ENCODE data around the gene USP49.
A peak's percentile ranks its signal among the peaks of the same experiment; 100 is the strongest.

USP49 gene

DNA sequence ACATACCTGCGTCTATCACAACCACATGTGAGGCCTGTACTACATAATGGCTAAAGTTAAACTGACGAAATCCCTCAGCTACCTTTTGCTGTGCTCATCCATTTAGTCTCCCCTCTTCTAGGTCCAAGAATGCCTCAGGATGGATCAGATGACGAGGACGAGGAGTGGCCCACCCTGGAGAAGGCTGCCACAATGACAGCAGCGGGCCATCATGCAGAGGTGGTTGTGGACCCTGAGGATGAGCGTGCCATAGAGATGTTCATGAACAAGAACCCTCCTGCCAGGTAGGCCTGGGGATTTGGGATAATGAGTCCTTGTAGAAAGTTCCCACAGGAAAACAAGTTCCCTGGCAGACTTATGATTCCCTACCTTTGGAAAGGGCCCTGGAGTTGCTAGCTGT lies 32.1 kb upstream of the USP49 start:
- DNase-seq = no peak

DNA sequence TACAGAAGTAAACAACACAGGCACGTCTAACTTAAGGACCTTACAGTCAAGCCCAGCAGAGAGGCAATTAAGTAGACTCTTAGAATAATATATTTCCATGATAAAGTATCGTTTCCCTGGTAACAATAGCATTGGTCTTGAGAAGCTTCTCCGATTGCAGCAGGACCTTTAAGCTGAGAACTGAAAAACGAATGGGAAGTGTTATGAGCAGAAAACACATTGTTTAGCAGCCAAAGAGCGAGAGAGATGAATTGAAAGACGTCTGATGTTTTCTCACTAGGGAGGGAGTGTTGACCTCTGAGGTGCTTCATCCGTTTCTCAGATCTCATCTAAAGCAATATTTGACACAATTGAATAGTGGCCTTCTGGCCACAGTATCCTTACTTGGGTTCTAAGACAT lies 27.0 kb upstream of the USP49 start:
- DNase-seq = no peak

DNA sequence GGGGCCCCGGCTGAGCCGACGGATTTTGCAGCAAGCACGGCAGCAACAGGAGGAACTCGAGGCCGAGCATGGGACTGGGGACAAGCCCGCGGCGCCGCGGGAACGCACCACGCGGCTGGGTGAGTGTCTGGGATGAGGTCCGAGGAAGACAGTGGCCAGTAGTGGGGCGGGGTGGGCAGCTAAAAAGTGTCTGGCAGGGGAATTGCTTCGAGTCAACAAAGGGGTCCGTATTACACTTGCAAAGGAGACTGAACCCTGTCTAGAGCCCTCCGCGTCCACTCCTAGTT lies 26.5 kb upstream of the USP49 start:
- DNase-seq = no peak

DNA sequence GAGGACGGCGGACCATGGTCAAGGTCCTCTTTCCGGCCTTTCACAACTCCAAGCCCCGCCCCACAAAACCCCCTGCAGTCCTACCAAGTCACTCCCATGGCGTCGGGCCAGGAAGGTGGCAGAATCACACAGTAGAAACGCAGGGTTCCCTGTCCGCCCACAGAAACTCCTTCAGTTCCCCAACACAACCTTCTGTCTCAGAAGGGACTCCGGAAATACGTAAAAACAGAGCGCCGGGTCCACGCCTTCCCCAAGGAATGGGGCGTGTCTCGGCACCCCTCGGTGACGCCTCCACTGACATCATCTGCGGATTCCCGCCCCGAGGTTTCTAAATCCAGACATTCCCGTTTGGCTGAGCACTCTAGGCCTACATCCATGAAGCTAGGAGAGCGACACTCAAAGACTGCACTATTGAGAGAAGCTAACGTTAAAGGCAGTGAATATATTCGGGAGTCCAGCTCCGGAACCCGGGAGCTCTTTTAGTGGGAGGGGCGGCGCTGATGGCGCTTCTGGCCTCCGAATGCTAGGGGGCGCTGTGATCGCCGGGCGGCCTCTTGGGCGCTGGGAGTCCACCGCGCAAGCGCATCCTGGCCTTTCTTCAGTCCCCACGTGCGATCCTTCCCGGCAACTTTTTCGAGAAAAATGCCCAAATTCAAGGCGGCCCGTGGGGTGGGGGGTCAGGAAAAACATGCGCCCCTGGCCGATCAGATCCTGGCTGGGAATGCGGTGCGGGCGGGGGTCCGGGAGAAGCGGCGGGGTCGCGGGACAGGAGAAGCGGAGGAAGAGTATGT lies 25.9 kb upstream of the USP49 start, which contains the start of the genes BYSL and MED20:
BYSL (plus strand) TSS at position 579 of the 791 bp plus-strand sequence; CDS start at position 643, 64 bp downstream.
MED20 (minus strand) TSS at position 219 of the 791 bp plus-strand sequence; CDS start at position 98, 121 bp downstream.
- peak; percentile 91 for DNase-seq

DNA sequence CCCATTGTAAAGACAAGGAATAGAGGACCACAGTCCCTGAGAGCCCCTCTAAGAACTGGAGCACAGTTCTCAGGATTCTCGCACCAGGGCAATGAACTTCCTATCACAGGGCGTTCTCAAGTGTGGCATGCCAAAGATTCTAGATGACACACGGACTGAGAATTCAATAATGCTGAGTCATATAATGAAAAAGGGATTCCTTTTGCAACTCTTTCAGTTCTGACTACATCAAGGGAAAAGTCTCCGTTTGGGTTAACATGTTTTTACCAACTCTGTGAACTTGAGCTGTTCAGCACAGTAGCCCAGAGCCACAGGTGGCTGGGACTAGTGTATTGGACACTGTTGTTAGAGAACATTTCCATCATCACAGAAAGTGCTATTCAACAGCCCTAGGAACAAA lies 22.4 kb upstream of the USP49 start:
- DNase-seq = no peak

DNA sequence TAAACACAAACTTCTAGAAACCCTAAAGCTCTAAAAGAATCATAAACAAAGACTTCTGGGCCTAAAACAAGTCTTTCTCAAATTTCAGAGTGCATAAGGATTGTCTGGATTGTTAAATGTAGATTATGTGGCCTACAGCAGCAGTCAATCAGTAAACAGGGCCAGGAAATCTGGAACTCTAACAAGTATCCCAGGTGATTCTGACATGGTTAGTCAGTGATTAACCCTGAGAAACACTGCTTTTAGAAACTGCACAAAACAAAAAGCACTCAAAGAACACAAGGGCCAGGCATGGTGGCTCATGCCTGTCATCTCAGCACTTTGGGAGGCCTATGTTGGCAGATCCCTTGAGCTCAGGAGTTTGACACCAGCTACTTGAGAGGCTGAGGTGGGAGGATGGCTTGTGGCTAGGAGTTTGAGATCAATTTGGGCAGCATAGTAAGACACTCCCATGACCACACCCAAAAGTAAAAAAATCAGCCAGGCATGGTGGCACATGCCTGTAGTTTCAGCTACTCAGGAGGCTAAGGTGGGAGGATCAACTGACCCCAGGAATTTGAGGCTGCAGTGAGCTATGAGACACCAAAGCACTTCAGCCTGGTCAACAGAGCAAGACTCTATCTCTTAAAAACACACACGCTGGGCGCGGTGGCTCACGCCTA lies 19.8 kb upstream of the USP49 start:
- DNase-seq = no peak

DNA sequence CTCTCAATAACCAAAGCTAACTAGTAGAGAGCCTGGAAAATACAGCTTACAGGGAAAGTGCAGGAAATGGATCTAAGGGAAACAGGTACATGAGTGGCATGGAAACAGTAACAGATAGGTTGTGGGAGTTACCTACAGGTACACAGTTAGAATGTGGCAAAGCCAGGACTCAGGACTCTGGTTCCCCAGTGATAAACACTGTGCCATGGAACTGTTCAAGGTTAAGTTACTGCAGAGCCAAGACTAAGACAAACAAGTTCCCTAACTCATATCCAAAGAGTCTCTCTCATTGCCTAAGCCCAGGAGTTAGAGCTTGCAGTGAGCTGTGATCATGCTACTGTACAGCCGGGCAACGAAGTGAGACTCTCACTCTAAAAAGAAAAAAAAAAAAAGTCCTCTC lies 19.2 kb upstream of the USP49 start:
- DNase-seq = no peak

DNA sequence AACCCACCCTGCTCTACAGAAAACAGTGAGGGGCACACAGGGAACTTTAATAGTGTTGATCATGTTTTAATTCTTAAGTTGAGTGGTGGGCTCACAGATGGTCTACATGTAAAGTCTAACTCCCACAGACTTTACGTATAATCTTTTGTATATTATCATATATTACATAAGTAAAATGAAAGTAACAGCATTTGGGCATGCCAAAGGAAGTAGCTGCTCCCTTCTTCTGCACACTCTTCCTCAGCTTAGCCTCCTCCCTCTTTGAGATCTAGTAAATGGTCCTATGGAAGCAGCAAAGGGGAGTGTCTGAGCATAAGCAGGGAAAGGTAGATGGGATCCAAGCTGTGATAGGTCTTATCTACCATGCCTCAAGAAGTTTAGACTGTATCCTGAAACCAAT lies 14.6 kb upstream of the USP49 start:
- no peak for DNase-seq

DNA sequence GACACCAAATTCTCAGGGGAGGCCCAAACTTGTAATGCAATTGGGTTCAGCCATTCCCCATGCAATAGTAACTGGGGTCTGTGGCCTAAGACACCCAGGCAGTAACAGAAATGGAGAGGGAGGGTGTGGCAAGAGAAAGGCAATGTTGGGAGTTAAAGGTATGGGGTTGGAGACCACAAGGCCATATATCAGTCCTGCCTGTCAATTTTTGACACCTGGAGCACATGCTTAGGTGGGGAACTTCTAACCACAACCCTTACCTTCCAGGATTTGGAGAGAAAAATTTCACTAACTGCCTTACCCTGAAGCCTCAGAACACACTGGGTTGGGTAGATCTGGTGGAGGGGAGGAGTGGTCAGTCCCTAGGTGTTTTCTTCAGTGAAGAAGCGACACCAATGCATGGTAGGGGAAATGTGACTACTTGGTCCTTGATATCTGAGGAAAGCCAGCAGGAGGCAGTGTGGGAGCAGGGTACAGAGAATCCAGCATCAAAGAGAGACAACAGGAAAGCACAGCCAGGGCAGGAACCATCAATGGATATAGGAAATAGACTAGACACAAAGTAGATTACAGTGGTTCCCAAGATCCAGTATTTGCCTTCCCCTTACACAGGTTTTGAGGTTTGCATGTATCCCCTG lies 6.8 kb upstream of the USP49 start:
- DNase-seq = peak; percentile 62

DNA sequence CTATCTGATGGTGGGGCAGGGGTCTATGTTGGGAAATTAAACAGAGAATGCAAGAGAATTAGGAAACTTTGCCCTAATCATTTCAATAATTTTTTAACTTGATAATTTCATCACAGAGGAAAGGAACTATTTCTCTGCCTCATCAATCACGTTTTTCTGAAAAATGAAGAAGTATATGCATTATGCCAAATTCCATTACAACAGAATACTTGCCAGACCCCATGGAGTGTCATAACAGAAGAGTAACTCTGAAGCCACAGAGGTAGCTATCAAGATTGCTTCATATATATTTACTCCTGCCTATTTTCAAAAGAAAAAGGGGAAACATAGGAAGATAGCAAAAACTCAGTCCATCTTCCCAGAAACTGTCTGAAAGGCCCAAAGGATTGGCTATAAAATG lies 5.7 kb upstream of the USP49 start:
- no peak for DNase-seq

DNA sequence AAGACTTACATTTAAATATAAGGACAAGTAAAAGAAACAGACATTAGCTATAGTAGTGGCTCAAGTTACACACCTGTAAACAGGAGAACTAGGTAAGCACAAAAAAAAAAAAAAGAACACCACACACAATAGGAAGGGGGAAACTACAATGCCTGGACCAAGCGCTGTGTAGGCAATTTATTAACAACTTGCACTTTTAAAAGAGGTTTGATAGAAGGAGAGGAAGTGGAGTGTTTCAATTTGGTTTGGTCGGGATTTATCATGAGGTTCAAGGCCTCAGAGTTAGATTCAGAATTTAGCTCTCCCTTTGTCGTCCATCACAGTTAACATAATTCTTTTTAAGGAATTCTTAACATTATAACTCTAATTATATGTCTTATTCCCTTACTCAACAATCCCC lies 1.1 kb upstream of the USP49 start:
- no peak for DNase-seq

DNA sequence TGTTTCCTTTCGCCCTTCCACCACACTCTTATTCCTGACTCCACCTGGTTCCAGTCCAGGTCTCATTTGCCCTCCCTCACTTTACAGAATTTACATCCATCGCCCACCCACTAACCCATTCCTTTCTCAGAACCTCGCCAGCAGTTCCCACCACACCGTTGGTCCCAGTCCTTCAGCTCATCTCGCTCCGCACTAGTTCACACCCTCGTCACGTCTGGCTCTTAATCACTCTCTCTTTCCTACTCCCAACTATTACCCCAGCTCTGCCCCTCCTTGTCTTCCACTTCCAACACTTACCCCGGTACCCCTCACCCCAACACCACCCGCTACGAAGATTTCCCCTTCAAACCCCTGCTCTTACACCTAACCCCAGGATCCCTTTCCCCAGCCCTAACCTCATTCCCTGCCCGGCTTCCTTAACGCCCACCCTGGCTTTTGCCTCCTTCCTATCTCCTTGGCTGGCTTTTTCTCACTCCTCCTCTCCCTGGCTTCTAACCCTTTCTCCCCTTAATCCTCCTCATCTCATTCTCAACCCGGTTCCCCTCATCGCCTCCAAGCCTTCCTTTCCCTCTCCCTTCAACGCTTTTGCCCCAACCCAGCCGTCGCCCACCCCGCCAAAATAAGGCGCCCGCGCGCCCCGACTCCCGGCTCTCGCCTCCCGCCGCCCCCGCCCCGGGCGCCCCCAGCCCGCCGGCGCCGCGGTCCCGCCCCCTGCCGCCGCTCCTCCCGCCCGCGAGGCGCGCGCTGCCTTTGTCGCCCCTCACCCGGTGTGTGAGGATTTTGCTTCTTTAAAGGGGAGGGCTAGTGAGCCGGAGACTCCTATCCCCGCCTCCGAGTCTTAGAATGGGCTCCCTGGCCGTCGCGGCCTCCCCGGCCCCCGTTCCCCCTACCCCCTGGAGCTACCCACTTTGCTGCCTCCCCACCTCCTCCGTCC lies 542 bp downstream of the USP49 start:
- no peak for DNase-seq

DNA sequence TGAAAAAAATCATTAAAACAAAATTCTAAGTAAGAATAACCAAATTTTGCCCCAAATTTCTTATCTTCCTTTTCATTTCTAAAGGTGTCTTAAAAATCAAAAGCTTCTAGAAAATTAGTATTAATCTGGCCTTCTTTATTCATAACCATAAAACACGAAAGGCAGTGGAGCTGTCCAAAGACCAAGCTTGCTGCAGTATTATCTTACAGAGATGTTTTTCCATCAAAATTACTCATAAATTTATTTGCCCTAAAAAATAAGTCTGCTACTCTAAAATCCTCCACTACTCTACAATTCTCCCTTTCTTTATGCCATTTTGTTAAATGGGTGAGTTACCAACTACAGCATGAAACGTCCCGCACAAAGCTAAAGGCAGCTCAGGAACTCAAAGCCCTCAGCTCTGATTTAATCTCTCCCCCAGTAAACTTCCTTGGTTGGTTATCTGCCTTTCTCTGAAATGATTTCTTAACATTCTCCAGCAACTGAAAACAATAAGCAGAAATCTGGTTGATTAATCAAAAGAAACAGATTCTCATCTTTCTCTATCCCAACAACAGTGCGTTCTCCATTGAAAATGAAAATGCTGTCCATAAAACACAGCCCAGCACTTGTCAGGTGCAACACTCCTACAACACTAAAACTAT lies 2.1 kb downstream of the USP49 start:
- no peak for DNase-seq

DNA sequence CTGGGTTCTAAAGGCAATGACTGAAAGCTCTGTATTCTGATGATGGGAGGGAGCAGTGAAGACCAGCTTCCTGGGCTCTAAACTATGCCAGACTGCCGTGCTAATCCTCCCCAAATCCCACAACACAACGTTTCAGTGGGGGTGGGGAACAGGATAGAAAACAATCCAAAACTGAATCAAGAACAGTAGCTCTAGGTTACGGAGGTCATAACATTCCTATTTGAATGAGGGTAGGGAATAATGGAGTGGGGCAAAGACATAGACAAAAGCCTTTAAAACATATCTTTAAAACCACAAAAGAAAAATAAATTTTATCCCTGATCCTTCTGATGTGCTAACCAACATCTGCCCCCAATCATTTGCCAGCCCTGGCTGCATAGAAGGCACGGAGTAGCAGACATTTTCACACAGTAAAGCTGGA lies 7.8 kb downstream of the USP49 start:
- DNase-seq = no peak

DNA sequence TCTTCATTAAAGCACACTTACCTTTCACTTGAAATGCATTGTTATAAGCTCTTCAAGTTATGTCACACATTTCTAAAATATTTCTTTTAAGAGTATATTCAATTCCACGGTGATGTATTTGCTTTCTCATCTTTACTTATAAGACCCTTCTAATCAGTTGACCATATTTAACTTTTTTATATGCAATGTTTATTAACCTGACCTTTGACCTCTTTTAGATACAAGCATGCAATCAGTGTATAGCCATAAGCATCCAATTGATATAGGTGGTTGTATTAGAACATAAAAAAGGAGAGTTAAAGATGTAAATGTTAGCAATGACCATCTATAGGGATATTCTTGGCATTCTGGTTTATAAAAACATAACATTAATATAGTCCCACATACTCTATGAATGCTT lies 9.2 kb downstream of the USP49 start:
- DNase-seq = no peak

DNA sequence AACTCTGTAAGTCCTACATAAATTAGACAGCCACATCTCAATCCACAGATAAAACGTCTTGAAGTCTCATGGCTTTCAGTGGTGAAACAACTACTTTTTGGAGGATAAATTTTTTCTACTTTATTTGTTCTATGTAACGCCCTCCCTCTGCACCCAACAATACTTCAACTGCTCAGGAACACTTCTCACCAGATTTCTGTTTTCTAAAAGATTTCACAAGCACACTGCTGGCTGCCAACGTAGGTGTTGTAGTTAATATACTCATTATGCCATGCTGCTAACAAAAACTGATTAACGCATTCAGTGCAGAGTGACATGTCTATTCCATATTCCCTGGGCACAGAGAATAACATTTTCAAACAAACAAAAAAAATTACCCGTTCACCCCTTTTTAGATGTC lies 10.2 kb downstream of the USP49 start:
- DNase-seq = no peak

DNA sequence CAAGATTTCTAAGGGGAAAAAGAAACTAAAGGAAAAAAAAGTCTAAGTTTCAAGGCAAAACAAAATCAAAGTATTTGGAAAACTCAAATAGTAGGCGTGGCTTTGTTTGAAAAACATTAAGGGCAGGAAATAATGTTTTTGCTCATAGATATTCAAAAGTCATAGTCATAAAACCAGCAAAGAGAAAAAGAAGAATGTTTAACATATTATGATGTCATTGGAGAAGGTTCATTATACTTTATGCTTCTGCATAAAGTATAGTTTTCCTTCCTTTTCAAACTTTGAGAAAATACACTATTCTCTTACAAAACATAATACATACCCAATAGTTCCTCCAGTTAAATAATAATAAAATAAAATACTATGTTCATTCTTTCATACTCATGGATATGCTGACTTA lies 13.7 kb downstream of the USP49 start:
- no peak for DNase-seq

DNA sequence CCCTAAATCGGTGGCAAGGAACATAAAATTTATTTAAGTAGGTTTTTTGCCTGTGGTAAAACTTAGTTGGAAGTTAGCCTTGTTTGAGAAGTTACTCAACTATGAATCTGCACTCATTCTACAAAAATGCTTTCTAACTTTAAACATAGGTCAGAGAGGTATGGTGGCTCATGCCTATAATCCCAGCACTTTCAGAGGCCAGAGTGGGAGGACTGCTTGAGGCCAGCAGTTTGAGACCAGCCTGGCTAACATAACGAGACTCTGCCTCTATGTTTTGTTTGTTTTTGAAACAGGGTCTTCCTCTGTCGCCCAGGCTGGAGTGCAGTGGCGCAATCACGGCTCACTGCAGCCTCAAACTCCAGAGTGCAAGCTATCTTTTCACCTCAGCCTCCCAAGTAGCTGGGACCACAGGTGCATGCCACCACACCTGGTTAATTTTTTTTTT lies 16.2 kb downstream of the USP49 start:
- DNase-seq = no peak

DNA sequence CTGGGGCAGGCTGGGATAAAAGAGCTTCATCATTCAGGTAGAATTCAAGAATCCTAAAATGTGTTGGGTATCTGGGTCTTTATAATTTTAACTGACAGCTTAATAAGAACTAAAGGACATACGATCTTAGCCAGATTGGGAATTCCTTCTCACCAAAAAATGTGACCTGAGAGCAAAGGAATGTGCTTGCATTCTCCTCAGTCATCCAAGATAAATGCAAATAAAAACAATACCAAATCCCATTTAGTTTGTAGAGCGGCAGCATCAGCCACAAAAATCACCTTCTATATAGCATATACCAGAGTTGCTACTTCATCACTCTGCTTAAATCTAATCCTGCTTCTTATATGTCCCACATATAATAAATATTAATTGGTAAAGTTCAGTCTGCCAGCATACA lies 16.9 kb downstream of the USP49 start:
- DNase-seq = no peak

DNA sequence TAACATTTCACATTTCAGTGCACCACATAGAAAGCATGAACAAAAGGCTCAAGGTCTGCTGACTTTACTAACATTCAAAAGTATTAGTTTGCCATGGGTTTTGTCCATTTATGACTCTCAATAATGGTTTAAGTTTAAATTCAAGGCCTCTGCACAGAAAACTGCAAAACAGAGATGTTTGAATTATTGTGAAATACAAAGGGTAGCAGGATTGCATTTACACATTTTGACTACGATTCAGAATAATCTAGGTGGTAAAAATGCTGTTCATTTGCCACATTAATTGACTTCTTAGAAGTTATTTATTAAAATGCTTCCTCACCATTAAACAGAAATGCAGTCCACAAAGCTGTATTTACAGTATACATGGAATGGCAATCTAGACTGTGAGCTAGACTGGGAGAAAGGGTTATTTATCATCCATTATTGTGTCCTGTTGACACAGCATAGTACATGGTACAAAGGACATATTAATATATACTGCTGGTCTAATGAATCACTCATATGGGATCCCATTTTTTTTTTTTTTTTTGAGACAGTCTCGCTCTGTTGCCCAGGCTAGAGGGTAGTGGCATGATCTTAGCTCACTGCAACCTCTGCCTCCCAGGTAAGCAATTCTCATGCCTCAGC lies 18.0 kb downstream of the USP49 start:
- no peak for DNase-seq

DNA sequence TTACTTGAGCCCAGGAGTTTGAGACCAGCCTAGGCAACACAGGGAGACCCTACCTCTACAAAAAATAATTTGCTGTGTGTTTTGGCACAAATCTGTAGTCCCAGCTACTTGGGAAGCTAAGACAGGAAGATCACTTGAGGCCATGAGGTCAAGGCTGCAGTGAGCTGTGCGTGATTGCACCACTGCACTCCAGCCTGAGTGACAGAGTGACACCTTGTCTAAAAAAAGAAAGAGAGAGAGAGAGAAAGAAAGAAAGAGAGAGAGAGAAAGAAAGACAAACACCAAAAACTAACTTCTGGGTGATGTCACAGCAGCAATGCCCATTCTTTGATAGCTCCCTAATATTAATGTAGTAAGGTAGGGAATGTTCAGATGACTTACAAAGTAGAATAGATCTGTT lies 20.4 kb downstream of the USP49 start:
- no peak for DNase-seq

DNA sequence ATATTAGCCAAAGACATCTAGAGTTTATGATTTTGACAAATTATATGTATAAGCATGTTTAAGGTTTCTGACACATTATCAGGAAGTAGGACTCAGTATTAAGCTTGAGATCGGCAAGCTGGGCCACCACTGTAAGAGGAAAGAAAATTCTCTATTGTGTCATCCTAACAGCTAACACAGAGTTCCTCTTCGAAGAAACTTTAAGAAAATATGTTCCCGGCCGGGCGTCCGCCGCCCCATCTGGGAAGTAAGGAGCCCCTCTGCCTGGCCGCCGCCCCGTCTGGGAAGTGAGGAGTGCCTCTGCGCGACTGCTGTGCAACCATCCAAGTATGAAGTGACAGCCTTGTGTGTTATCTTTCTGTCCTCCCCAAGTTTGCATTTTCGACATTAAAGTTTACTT lies 23.0 kb downstream of the USP49 start:
- DNase-seq = no peak

All from CD4-positive, alpha-beta T cell treated with Interferon gamma for 1 hour (primary cell).